HepG2 (cell line): Measurements from ENCODE around the gene CABP2. TPM values are rescaled to one million over a fixed set of nuclear protein-coding genes. Genes with fewer than 3 reads are reported as not detected.

Experiments
- HNRNPK ChIP-seq: fragments of 200-400 bp; formaldehyde crosslinking; IDR thresholded peaks from 2 replicates; pipeline ENCODE4 v1.6.1; 2018; ENCODE audit warnings: low read length, low read depth, moderate library complexity, mild to moderate bottlenecking; ENCODE audit not compliant: poor library complexity, severe bottlenecking
- HNRNPLL ChIP-seq: fragments of 200-400 bp; formaldehyde crosslinking; IDR thresholded peaks from 2 replicates; pipeline ENCODE4 v1.6.1; 2017; ENCODE audit warnings: mild to moderate bottlenecking, low read depth, low read length; ENCODE audit not compliant: poor library complexity, severe bottlenecking
- NONO ChIP-seq, 2 experiments: fragments of 450-650 bp in 1 of 2; sonication (generic) in 1 of 2; formaldehyde crosslinking in 1 of 2; IDR thresholded peaks in 1 of 2; conservative IDR thresholded peaks in 1 of 2; 2 replicates each; pipeline versions ENCODE4 v1.6.1 to v1.8.0; 2017 to 2022; ENCODE audit warnings: mild to moderate bottlenecking in 1 of 2, missing genetic modification reagents in 1 of 2, moderate library complexity in 1 of 2
- RBM39 ChIP-seq: fragments of 200-400 bp; formaldehyde crosslinking; IDR thresholded peaks from one replicate; pipeline ENCODE4 v1.6.1; 2018; ENCODE audit warnings: antibody characterized with exemption, mild to moderate bottlenecking, low read depth, low read length; ENCODE audit not compliant: poor library complexity, severe bottlenecking
- SNAPC4 ChIP-seq: sonication (generic); formaldehyde crosslinking; IDR thresholded peaks from 2 replicates; pipeline ENCODE4 v1.4.0; 2020; ENCODE audit warnings: mild to moderate bottlenecking, missing genetic modification reagents
- ZNF350 ChIP-seq: sonication (generic); formaldehyde crosslinking; IDR thresholded peaks from 2 replicates; pipeline ENCODE4 v1.4.0; 2020; ENCODE audit warnings: mild to moderate bottlenecking, low read depth, missing genetic modification reagents, borderline replicate concordance
- polyA plus RNA-seq, 8 experiments: library from polyadenylated mRNA; depleted of rRNA in 3 of 8; stranded (reverse) in 7 of 8; unstranded in 1 of 8; fragments of >200 nt; fragmentation: Illumina TruSeq in 4 of 8; extraction: Trizol in 4 of 8; gene quantifications; 2 replicates each; pipeline versions ENCODE4 v1.2.1 to v1.2.3, GENCODE V29; 2011 to 2016; ENCODE audit warnings: low read depth in 4 of 8, missing spikeins in 1 of 8, mixed read lengths in 1 of 8; ENCODE audit not compliant: insufficient read depth in 1 of 8
- total RNA-seq, 5 experiments: library from RNA; depleted of rRNA; stranded (reverse); fragments of >200 nt; fragmentation: Illumina TruSeq; extraction: Trizol; gene quantifications; 2 replicates each; pipeline ENCODE4 v1.2.3, GENCODE V29; 2016; ENCODE audit warnings: low read depth in 1 of 5
- TF ChIP-seq, protein P1 (sequence below), 2 experiments: fragments of 450-650 bp in 1 of 2; sonication (generic) in 1 of 2; formaldehyde crosslinking in 1 of 2; IDR thresholded peaks; 2 replicates each; pipeline versions ENCODE4 v1.6.1 to v1.8.0; 2016 to 2022; ENCODE audit warnings: antibody characterized with exemption in 1 of 2, mild to moderate bottlenecking in 1 of 2, missing genetic modification reagents in 1 of 2
- TF ChIP-seq, protein P2 (sequence below): sonication (generic); formaldehyde crosslinking; IDR thresholded peaks from 2 replicates; pipeline ENCODE4 v1.4.0; 2020; ENCODE audit warnings: missing genetic modification reagents

The CABP2 gene
- total and polyA plus RNA-seq, 2 of the 13 experiments (the other 11 are each of a cell fraction or from before 2014, with no cell fraction given), result not detected

GRCh38 chr11:67482827-67483798 is 40.1 kb downstream of the CABP2 start, which contains the start of gene AIP (continued):
- TF ChIP-seq, protein P1, sequence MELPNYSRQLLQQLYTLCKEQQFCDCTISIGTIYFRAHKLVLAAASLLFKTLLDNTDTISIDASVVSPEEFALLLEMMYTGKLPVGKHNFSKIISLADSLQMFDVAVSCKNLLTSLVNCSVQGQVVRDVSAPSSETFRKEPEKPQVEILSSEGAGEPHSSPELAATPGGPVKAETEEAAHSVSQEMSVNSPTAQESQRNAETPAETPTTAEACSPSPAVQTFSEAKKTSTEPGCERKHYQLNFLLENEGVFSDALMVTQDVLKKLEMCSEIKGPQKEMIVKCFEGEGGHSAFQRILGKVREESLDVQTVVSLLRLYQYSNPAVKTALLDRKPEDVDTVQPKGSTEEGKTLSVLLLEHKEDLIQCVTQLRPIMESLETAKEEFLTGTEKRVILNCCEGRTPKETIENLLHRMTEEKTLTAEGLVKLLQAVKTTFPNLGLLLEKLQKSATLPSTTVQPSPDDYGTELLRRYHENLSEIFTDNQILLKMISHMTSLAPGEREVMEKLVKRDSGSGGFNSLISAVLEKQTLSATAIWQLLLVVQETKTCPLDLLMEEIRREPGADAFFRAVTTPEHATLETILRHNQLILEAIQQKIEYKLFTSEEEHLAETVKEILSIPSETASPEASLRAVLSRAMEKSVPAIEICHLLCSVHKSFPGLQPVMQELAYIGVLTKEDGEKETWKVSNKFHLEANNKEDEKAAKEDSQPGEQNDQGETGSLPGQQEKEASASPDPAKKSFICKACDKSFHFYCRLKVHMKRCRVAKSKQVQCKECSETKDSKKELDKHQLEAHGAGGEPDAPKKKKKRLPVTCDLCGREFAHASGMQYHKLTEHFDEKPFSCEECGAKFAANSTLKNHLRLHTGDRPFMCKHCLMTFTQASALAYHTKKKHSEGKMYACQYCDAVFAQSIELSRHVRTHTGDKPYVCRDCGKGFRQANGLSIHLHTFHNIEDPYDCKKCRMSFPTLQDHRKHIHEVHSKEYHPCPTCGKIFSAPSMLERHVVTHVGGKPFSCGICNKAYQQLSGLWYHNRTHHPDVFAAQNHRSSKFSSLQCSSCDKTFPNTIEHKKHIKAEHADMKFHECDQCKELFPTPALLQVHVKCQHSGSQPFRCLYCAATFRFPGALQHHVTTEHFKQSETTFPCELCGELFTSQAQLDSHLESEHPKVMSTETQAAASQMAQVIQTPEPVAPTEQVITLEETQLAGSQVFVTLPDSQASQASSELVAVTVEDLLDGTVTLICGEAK (IDR thresholded peaks at IDR 0.05), result no peak
- TF ChIP-seq, protein P1 (CRISPR knock-in tag; IDR thresholded peaks at IDR 0.05), result peak; percentile 81; the same call in 1 of the 2 replicates
- TF ChIP-seq, protein P2, sequence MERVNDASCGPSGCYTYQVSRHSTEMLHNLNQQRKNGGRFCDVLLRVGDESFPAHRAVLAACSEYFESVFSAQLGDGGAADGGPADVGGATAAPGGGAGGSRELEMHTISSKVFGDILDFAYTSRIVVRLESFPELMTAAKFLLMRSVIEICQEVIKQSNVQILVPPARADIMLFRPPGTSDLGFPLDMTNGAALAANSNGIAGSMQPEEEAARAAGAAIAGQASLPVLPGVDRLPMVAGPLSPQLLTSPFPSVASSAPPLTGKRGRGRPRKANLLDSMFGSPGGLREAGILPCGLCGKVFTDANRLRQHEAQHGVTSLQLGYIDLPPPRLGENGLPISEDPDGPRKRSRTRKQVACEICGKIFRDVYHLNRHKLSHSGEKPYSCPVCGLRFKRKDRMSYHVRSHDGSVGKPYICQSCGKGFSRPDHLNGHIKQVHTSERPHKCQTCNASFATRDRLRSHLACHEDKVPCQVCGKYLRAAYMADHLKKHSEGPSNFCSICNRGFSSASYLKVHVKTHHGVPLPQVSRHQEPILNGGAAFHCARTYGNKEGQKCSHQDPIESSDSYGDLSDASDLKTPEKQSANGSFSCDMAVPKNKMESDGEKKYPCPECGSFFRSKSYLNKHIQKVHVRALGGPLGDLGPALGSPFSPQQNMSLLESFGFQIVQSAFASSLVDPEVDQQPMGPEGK (CRISPR knock-in tag), result no peak; the same call in 1 of the 2 replicates
- TF ChIP-seq RBM39 (peak; percentile 60), HNRNPLL (peak; percentile 54), SNAPC4 (0 out of 2 replicates have a peak, but pooled peaks have one; percentile 90), NONO (IDR thresholded peaks at IDR 0.05) (no peak), NONO (CRISPR knock-in tag; conservative IDR thresholded peaks at IDR 0.05) (peak; percentile 83), ZNF350 (CRISPR knock-in tag) (peak; percentile 93), HNRNPK (no peak)
